GM21576 (cell line): ENCODE measurements around the gene SIPA1L3.

Experiments used
- ATAC-seq: cut with Tn5 transposase; IDR thresholded peaks from one replicate; pipeline ENCODE4 v1.9.1; 2021; ENCODE audit warnings: mild to moderate bottlenecking, moderate library complexity; ENCODE audit not compliant: unreplicated experiment

SIPA1L3 gene

DNA sequence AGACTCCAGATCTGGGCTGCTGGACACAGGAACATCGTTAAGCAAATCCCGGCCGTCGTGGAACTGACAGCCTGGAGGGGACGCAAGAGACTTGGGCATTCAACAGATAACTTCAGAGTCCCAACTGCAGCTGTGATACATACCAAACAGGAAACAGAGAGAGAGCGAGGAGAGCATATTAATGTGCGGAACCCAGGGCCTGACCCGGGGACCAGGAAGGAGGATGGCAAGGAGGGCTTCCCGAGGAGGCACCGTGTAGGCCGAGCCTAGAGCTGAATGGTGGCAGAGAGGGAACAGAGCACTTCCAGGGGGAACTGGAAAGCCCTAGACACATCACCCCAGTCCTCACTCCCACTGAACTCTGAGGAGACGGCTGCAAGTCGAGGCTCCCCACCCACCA, 68.1 kb downstream of the SIPA1L3 start:
- no peak for ATAC-seq

DNA sequence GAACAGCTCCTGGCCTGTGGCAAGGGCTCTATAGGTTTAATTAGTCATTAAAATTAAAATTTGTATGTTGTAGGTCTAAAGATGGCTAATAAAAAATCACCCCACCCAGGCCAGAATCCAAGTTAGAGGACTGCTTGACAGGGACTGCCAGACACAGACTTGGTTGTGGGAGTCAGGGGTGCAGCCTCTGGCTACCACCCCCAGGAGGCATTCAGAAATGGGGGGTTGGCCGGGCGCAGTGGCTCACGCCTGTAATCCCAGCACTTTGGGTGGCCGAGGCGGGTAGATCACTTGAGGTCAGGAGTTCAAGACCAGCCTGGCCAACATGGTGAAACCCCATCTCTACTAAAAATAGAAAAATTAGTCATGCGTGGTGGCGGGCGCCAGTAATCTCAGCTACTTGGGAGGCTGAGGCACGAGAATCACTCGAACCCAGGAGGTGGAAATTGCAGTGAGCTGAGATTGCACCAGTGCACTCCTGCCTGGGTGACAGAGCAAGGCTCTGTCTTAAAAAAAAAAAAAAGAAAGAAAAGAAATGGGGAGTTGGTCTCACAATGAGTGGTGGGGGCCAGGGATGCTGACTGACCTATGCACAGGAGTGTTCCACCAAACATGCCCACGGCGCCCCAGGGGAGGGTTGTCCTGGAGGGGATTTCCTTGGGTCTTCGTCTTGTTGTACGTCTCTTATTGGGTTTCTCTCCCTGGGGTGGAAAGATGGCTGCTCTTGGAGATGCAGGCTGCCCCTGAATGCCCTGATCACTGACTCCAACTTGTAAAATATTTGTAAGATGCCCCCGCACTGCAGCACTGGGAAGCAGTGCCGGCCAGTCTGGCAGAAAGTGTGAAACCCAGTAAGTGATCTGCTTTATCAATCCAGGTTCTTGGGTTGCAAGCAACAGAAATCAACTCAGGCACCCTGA, 68.8 kb downstream of the SIPA1L3 start:
- no peak for ATAC-seq

DNA sequence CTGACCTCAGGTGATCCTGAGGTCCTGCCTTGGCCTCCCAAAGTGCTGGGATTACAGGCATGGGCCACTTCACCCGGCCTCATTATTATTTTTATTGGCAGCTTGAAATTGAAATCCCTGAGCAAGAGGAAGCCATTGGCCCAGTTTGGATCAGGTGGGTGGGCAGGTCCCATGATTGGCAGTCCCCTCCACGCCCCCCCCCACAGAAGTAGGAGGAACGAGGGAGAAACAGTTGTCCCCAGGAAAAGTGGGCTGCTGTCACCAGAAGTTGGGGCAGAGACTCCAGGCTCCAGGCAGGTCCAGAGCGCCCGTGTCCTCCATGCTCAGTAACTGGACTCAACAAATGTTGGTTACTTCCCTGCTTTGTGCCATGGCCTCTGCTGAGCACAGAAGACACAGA, 70.4 kb downstream of the SIPA1L3 start:
- no peak for ATAC-seq

DNA sequence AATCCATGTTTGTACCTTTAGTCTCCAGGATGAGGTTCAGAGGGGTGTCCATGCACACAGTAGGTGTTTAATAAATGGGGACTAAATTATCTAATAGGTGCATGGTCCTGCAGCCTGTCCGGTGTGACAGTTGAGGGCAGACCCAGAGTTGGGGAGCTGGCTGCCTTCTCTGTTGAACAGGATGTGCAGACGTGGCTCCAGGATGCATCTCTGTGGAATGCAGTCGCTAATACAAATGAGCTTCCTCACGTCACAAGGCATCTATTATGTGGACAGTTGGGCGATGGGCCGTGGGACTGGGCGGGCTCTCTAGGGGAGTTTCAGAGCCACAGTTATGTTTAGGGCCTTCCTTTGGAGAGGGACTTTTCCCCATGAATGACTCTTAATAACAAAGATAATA, 71.0 kb downstream of the SIPA1L3 start:
- ATAC-seq: no peak

GRCh38 chr19:37979547-37980082, 72.6 kb downstream of the SIPA1L3 start:
- no peak for ATAC-seq

GRCh38 chr19:37980419-37981170, 73.6 kb downstream of the SIPA1L3 start:
- no peak for ATAC-seq

DNA sequence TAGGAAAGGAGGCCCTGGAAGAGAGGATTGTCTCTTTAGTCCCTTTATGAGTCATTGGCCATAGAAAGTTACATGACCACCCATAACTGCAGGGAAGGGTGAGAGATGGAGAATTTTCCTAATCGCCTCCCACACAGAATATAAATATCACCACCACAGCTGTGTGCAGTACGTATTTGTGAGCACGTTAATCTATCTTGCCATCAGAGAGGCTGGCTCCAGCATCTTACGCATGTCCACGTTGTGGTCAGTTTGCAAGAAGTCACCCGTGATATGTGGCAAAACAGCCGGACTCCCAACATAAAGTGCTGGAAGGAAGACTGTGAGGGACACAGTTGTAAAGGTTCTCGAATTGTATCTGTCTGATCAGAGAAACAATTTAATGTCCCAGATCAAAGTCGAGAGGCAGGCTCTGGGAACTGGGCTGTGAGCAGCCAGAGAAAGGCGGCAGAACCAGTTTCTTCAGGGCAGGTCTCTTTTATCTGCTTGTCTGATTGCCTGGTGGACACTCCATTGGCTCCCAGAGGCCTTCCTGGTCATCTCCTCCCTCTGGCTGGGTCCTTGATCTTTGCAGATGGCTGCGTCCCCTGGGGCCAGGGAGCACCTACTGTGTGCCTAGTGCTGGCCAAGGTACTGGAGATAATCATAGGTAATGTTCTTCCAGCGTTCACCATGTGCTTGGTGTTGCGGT, 74.9 kb downstream of the SIPA1L3 start:
- no peak for ATAC-seq

- ATAC-seq: no peak
Measured at GRCh38 chr19:37982655-37983054, 75.6 kb downstream of the SIPA1L3 start.

GRCh38 chr19:37983153-37983552, 76.1 kb downstream of the SIPA1L3 start:
- ATAC-seq: no peak

DNA sequence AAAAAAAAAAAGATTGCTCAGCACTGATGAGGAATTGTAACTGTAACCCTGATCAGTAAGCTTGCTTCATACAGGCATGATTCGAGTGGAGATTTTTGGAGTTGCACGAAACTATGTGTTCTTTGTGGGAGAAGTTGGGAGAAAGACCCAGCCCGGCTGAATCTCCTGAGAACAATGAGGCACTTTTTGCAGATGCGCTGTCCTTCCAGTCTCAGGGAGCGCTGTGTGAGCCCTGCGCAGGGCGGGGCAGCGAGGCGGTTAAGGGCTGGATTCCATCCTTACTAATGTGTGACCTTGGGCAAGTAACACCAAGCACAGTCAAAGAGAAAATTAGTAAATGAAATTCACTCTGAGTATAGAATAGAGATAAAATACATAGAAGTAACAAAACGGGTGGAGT, 76.9 kb downstream of the SIPA1L3 start:
- no peak for ATAC-seq

DNA sequence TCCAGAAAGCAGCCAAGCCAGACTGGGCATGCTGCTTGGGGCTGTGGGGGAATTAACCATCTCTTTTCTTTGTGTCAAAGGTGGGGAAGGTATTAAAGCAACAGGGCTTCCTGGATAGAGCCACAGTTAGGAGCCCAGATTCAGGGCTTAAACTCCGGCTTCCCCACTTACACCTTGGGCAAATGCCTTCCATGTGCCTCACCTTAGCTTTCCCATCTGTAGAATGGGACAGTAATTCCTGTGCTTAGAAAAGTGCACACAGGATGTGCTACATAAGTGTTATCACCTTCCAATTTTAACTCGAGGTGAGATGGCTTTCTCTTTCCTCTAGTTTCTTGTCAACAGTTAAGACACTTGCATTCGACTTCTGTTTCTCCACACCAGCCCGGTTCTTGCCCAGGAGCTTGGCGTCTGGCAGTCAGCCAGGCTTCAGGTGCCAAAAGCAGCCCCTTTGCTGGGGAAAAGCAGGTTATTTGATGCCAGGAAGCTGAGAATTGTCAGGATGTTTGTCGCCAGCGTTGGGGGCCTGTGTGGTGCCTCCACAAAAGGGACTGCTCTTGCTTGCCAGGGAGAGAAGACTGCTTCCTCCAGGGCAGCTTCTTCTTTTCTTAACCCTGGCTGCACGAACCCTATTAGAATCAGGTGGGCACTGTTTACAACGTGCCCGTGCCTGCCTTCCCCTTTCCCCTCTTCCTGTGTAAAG, 79.2 kb downstream of the SIPA1L3 start:
- no peak for ATAC-seq

GRCh38 chr19:37987356-37988332, 80.6 kb downstream of the SIPA1L3 start:
- ATAC-seq: no peak

DNA sequence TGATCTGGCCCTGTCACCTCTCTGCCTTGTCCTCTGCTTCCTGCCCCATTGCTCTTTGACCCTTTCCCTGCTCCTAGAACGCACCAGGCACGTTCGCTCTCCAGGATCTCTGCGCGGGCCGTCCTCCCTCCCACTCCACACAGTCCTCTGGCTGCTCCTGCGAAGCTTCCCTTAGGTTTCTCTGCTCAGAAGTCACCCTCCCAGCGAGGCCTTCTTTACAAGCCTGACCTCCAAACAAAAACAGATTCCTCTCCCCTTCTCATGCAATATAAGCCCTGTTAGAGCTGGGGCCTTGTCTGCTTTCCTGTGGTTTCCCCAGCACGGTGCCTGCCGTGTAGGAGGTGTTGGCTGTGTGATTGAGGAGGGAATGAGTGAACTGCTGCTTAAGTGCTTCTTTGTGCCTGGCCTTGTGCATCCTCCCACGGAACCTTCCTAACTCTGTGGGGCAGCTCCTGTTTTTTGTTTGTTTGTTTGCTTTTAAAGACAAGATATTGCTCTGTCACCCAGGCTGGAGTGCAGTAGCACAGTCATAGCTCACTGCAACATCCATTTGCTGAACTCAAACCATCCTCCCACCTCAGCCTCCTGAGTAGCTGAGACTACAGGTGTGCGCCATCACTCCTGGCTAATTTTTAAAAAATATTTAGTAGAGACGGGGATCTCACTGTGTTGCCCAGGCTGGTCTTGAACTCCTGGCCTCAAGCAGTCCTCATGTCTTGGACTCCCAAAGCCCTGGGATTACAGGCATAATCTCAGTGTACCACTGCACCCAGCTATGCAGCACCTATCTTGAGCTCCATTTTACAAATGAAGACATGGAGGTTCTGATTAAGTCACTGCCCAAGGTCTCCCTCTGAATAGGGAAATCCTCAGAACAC, 82.0 kb downstream of the SIPA1L3 start:
- no peak for ATAC-seq

GRCh38 chr19:37989855-37990254, 82.8 kb downstream of the SIPA1L3 start:
- no peak for ATAC-seq

- no peak for ATAC-seq
Measured at GRCh38 chr19:37990362-37990761, 83.4 kb downstream of the SIPA1L3 start.

DNA sequence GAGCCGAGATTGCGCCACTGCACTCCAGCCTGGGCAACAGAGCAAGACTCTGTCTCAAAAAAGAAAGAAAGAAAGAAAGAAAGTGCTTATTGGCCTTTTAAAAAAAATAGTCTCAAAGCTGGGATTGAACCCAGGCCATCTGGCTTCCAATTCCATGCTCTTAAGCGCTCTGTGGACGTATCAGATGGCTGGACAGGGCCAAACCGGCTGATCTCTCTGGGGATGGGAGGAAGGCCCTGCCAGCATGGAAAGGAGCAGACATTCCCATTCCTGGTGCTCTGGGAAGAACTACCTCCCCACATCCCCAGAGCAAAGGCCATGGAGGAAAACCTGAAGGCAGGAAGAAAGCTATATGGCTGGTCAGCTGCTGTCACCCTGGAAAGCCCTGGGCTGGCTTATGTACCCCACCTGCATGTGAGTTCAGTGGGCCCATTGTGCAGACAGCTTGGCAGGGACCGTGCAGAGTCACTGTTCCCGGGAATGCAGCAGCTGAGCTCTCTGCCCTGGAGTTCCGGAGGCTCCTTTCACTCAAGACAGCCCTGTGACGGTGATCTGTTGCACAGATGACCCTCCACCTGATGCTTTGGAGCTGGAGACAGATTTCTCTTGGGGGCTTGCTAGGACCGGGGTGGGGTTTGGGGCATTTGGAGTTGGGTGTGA, 84.3 kb downstream of the SIPA1L3 start:
- no peak for ATAC-seq

GRCh38 chr19:37991841-37992248, 84.8 kb downstream of the SIPA1L3 start:
- no peak for ATAC-seq

DNA sequence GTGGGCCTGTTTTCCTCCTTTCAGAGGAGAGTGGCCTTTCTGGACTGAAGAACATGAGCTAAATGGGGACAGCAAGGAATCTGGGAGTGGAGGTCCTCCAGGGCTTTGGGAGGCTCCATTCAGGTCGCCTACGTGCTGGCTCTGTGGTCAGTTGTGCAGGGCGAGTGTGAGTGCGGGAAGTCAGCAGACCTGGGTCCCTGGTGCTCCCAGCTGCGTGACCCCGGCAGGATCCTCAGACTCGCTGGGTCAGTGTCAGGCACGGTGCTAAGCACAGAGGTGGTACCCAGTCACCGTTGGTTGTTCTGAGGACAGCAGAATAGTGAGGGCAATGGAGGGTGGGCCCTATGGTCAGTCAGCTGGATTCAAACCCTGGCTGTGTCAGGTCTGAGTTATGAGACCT, 85.8 kb downstream of the SIPA1L3 start:
- no peak for ATAC-seq
